ENCODE measurements around the gene SPDYE3.
"Not testable (repeated sequence)": the region's sequence is repeated elsewhere in the genome, so short reads cannot be mapped to it uniquely, and the experiment has no call there.

- not testable (repeated sequence) for TF ChIP-seq CTCF (IDR thresholded peaks at IDR 0.05 in 4 of 5, conservative IDR thresholded peaks at IDR 0.05 in 1 of 5); POLR2A (IDR thresholded peaks at IDR 0.05)
Measured at GRCh38 chr7:100298632-100298895, 8.9 kb upstream of the SPDYE3 start.
